RPMI8226 (cell line): ENCODE data around the gene ITPKB.
"Not testable (repeated sequence)": the region's sequence is repeated elsewhere in the genome, so short reads cannot be mapped to it uniquely, and the experiment has no call there.

Source experiments
- DNase-seq: peaks from one replicate; pipeline ENCODE4 v3.0.0-alpha.2; 2015

Gene ITPKB

DNA sequence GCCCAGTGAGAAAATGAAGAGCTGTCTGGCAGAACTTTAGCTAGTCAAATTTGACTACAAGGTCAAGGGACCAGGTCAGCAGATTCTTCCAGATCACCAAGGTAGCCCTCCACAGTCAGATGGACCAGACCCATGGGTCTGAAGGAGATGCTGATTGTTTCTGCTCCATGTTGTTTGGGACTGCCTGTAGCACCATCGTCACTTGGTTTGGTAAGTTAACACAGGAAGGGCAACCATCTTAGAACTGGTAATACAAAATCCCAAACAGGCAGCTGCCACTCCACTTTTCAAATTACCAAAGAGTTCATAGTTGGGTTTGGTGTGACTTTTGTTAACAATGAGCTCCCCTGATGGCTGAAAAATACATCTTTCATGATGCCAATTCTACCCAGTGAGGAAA is 9.0 kb downstream of the ITPKB start:
- no peak for DNase-seq

DNA sequence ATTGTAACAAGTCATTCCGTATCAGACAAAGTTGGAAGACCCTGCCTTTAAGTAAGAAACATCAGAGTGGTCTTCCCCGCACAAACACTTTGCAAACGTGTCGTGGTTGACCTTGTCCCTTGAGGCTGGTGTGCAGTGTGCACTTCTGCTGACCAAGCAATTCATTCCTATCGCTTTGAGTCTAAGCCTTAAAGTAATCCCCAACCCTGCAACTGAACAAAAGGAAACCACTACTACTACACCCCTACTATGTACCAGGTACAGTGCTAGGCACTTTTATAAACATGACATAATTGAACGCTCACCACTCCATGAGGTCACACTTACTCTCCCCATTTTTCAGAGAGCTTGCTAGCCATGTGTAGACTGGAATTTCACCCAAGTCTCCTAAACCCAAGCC is 10.6 kb downstream of the ITPKB start:
- DNase-seq = no peak

DNA sequence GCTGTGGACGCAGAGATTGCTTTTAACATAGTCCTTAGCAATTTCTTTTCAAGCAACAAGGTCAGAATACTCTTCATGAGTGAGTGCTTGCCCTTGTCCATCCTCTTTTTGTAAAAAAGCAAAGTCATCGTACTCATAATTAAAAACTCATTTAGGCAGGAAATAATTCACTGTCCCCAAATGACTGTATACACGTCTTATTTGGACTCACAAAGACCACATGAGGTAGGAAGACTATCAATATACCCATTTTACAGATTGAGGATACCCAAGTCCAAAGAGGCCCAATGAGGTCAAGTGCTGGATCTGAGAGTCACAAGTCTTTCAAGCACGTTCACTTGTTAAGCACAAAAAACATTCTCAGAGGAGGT is 13.2 kb downstream of the ITPKB start:
- DNase-seq = no peak

DNA sequence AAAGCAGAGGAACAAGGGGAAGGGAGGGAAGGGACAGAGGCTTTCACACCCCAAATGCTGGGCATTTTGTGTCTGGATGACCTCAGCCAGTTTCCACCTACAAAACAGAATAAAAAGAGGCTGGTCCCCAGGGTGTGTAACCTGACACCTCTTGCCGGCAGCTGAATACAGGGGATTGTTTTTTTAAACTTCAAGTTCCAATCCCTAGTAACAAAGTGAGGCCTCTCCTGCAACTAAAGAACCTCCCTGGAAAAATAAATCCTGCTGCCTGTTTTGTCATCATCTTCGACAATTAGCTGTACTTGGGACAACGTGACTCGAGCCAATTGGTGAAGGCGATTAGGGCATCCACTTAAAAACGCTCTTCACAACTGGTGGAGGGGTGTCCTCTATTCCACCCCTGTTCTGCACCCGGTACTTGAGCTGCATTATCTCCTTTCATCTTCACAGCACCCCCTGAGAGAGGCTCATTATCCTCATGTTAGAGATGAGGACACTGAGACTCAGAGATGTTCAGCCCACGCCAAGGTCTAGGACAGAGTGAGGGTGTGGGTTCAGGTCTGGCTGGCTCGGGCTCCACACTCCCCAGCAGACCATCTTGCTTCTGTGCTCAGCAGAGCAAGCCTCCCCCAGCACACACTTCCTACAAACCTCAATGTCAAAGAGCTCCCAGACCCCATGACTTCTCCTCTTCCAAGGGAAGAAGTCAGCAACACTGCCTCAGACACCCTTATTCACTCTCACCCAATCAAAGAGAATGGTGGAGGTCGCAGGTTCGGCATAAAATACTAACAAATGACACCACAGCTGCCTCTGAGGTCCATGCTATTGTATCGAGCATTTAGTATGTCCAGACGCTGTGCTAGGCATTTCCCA is 15.2 kb downstream of the ITPKB start:
- no peak for DNase-seq

DNA sequence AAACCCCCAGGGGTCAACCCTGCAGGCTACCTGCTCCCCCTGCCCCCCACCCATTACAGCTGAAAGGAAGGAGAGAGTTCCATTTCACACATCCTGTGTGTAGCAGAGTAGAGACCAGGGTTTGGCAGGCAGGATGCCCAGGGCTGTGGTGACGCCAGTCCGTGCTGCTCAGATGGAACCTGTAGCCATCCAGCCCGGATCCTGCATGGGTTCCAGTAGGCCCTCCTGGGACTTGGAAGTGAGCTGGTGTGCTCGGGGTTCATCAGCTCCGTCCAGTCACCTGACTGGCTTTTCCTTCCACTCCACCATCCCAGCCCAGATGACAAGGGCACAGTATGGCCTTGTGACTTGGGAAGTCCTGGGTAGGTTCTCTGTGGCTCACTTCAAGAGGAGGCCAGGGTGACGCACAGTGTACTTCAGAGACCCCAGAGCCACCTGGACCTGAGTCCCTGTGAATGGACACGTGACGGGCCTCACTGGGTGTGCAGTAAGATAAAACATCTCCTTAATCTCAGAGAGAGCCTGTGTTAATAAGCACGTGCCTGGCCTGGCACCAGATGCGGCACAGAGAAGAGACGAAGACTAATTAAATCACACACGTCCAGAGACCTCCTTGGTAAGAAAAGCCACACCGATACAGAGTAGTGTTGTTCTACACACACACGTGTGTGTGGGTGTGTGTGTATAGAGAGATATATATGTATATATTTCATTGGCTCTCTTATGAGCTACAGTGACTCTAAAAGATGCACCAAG is 16.0 kb downstream of the ITPKB start:
- no peak for DNase-seq

DNA sequence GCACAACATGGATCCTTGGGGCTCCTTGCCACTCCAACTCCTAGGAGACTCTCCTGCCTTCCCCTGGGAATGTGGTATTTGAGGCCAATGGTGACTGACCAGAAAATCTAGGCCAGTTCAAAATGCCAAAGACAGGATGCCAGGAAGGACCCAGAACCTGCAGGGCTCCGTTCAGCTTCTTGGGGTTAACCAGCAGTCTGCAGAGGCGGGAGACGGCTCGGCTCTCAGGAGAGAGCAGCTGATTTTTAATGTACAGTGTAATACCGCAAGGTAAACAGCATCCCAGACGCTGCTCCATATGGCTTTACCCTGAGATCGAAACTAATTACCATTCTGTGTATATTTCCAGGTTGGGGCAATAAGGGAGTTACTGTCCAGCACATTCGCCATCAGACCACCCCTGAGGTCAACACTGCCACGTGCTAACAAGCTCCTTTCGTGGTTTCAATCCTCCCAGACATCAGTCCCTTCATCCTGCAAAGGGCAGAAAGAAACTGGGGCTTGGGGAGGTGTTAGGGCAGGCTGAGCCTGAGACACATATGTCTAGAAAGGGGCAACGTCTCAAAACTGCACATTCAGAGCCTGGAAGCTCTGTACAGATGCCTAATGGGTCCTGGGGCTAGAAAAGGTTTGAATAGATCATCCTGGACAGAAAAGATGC is 16.7 kb downstream of the ITPKB start:
- DNase-seq = no peak

DNA sequence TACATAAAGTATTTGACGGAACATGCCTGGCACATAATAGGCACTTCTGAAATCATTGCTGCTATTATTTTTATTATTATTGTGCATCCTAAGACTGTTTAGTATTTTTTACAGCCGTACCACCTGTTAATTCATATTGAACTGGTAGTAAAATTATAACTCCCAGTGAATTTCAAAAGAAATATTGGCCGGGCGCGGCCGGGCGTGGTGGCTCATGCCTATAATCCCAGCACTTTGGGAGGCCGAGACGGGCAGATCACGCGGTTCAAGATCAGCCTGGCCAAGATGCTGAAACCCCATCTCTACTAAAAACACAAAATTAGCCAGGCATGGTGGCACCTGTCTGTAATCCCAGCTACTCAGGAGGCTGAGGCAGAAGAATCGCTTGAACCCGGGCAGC is 18.5 kb downstream of the ITPKB start:
- DNase-seq = not testable (repeated sequence)

DNA sequence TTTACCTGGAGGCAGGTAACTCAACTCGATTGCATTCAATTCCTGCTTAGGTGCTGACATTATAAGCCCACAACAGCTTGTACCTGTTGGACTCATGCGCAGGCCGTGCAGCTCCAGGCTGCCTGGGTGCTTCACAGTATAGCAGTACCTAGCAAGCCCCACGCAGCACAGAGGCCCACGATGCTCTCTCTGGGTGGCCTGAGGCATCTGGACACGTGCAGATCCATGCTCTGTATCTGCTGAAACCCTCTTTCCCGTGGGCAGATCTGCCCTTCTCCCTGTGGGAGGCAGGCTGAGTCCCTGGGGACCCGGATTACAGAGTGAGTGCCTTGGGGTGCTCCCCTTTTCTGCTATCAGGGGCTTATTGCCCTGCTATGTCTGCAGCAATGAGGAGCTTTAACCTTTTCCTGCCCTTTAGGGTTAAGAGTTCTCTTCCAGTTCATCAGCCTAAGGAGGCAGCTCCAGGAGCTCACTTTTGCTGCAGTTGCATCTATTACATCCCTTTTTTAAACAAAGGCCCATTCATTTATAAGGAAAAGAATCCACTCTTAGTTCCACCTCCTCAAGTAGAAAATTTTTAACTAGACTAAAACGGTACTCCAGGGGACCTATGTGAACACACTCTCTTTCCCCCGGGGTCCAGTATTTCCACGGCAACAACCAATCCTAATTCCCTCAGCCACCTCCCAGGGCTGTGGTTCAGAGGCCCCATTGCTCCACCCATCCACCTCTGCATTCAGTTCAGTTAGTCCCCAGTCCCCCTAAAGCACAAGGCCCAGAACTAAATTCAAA is 19.3 kb downstream of the ITPKB start:
- no peak for DNase-seq

DNA sequence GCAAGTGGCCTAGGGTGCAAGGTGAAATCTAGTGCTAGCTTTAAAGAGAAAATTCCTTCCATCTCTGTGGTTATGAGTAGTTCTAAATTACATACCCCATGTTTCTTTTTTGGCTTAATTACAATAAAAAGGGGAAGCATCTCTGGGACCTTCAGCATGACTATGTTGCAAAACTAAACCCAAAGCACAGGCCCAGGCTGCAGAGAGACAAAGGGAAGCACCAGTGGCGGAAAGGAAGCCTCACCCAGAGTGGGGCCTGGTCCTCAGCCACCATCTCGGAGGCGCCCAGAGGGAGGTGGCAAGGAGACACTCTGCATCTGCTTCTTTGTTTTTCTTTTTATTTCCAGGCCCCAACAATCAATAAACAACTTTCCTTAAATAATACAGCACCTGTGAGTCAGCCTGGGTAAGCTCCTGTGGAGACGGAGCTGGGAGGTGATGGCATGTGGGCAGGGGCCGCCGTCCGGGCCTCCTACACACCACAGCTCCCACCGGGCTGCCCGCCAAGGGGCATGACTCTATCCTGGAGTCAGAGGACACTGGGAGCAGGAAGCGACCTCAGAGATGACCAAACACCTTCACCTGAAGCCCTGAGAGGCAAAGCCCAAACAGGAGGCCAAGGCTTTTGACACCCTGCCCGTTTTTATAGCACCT is 21.7 kb downstream of the ITPKB start:
- no peak for DNase-seq

DNA sequence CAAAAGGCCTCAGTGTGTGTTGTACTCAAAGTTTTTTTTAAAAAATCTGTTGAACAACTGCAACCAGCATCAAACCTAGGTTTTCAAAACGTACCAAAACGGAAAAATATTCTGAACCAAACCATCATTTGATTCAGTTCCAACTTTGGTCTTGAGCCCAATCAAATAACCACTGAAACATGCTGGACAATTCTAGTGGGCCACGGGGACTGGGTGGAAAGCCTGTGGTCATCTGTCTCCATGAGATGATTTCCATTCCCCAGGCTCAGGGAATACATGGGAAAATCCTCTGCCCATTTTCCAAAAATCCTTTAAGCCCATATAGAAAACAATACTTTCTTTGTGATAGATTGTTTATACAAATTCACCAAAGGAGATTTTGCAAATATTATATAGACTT is 22.5 kb downstream of the ITPKB start:
- no peak for DNase-seq

DNA sequence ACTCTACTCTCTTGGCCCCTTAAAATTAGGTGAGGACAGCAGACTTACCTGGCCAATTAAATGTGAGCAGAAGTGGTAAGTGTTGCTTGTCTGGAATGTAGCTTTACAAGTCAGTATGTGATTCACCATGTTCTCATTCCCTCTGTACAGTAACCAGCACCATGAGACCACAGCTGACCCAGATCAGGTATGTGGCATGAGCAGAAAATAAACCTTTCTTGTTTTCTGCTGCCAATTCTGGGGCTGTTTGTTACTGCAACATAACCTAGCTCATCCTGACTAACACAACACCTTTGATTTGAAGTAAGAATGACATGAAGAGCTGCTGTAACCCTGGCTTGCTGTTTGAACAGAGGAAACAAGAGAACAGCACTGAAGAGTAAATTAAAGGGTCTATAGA is 24.9 kb downstream of the ITPKB start:
- no peak for DNase-seq

DNA sequence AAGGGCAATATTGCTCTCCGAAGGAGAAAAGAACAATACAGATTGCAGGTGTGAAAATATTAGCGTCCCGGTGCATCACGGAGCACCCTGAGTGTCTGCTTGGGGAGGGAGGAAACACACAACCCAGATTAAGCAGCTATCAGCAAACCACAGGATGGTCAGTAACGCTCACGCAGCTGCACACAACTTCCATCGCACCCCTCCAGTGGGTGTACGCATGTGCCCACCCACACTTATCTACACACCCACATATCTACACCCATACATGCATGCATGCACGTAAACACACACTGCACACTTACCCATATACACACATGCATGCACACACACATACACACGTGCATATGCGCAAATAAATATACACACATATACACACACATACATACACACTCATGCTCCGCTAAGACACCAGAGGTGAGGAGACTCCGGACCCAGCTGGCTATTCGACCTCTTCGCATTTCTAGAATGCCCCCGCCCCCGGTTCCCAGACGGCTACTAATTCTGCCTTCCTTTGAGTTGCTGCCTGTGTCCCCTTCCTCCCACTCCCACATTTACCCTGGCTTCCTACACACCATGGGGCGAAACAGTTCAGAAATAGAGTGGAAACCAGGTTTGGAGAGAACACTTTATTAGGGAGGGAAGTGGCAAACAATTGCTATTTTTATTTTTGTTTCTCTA is 26.2 kb downstream of the ITPKB start:
- DNase-seq = no peak

DNA sequence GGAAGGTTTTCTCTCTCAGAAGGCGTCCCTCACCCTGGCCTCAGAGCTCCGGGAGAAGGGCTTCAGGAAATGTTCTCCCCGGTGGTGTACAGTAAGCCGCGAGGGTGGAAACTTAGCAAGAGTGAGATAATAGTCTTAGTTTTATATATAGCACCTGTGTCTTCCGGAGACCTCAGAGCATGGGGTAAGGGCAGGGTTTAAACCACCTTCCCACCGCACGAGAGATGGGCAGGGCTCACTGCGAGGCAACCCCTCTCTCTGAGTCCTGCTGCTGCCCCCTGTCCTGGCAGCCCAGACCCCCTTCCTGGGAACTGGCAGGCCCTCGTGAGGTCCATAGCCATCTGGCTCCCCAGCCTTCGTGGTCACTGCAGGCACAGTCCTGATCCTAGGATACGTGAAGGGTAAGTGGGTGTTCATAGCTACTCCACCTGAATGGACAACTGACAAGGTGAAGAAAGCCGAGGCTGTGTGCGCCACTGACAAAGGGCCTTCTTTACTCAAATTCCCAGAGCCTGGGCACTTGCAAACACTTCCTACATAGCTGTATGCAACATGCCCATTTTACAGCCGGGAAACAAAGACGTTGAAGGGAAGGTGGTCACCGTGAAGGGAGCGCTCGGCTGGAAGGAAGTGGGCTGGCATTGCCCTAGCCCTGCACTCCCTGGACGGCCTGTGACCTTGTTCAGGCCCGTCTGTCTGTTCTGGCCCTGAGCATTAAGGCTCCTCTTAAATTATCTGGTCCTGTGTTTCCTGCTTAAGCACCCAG is 26.9 kb downstream of the ITPKB start:
- no peak for DNase-seq

DNA sequence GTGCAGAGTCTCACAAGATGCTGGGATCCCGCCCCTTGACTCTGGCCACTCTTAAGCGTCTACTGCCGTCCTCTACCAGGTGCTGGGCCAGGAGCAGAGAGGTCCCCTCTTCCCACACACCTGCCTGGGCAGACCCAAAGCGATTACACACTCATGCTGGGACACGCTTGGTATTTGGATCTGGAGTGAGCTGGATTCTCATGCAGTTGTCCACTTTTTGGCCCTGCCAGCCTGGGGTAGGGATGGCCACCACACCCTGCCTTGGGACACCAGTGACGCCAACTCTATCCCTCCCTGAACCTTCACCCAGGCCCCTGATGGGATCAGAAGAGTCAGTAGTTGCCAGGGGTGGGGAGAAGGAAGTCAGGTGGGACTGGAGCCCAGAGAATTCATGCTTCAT is 28.6 kb downstream of the ITPKB start:
- no peak for DNase-seq

DNA sequence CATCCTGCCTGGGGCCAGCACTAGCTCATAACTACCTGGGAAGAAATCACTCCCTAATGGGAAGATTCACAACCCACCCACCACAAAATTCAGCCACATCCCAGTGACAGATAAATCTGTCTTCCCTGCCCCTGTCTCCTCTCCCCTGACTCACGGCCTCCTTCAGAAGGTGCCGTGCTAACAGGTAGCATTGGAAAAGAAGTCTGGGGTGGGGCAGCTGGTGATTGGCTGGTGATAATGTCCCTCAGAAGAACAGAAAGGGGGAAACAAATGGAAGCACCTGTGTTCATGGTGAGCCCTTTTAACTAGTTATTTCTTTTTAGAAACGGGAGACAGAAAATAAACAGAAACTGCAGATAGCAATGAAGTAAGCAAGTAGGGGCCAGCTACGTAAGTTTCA is 29.1 kb downstream of the ITPKB start:
- no peak for DNase-seq

DNA sequence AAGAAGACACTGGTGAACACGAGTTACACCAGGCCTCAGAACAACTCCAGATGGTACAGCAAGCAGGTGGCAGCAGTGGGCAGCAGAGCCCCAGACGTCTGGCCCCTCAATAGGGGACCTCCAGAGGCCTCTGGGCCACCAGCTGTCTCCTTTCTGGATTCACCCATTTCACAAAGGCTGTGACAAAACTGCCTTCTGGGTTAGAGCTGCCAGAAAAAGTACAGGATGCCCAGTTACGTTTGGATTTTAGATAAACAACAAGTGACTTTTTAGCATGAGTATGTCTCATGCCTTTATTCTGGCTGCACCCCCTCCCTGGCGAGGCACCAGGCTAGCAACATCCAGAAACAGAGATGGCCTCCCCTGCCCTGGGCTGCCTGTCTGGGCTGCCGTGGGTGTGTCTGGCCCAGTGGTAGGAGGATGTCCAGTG is 30.1 kb downstream of the ITPKB start:
- DNase-seq = no peak

DNA sequence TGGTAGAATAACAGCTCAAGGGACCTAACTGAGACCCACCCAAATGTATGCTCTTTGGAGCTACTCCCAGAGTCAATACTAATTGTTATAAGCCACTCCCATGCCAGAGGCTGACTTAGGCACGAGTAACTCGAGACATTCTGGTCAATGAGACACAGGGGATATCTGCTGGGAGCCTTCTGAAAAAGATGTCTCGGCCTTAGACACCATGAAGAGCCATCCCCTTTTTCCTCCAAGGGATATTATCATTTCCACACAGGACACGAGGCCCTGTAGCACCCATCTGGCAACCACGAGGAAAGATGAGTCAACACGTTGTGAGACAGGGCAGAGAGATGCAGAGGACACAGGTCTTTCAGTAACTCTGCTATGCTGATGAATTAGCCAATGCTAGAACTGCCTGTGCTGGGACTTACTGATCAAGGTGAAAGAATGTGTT is 30.7 kb downstream of the ITPKB start:
- DNase-seq = no peak

DNA sequence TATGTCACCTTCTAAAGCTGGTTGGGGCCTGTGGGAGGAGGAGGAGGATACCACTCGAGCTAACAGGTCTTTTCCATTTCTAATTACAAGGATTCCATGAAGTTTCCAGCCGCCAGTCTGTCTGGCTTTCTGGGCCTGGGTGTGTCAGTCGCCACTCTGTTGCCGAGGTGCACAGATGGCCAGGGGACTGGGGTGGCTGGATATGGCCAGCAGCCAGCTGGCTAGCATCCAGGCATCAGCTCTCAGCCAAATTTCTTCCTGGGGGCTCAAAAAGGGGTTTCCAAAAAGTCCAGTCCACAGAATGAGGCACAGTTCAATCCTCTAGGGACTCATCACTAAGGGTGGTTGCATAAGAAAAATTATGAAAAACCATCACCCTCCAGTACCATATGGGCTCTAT is 32.4 kb downstream of the ITPKB start:
- DNase-seq = no peak

DNA sequence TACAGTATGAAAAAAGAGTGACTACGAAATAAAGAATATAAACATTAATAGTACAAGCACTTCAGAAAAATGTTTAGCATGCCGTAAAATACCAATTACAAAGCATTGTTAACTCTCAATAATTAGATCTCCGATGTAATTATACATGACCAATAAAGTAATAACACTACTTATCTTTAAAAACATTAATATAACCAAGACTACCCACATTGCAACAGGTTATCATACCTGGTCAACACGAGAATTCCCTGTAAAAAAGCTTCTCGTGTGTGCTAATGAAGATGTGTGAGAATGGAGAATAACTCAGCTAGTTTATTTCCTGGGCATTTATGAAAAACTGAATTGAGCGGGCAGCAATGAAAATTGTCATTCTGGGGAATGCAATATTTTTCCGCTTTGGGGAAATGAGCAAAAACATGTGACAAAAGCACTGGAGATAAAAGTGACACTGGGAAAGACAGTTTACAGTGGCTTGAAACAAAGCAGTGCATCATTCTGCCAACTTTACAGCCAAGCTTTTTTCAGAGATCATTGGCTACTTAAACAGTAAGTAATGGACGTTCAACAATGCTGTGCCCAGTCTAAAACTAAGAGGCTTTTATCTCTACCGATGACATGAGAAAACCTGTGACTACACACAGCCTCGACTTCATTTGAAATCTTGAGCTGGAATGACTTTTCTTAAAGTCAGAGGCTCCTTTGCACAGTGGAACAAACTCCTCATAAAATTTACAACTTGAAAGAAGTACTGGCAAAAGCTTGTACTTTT is 34.7 kb downstream of the ITPKB start:
- no peak for DNase-seq
